ENCODE results near the gene IL12RB2.
"Not testable (repeated sequence)": the region's sequence is repeated elsewhere in the genome, so short reads cannot be mapped to it uniquely, and the experiment has no call there.

The IL12RB2 gene

DNA sequence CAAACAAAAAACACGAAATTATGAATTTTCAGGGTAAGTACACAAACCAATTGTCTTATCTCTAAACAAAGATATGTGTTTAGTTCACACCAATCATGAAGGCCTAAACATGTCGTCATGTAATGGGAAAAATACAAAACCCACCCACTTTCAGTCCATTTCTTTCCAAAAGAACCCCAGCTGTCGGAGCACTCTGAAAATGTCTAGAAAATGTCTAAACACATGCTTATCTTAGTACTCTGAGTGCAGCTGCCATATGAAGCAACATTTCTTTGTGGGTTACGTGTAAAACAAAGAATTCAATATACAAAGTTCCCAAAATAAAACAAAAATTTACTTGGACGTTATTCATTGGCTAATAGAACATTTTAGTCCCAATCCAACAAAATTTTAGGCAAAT lies 99.8 kb downstream of the IL12RB2 start:
- Histone ChIP-seq H3K4me3 (no peak overlapping the region), H3K27ac (peak overlapping the region; percentile 3 to 29)
- DNase-seq (ENCODE audit: low spot score) = no peak
- TF ChIP-seq, protein P1, sequence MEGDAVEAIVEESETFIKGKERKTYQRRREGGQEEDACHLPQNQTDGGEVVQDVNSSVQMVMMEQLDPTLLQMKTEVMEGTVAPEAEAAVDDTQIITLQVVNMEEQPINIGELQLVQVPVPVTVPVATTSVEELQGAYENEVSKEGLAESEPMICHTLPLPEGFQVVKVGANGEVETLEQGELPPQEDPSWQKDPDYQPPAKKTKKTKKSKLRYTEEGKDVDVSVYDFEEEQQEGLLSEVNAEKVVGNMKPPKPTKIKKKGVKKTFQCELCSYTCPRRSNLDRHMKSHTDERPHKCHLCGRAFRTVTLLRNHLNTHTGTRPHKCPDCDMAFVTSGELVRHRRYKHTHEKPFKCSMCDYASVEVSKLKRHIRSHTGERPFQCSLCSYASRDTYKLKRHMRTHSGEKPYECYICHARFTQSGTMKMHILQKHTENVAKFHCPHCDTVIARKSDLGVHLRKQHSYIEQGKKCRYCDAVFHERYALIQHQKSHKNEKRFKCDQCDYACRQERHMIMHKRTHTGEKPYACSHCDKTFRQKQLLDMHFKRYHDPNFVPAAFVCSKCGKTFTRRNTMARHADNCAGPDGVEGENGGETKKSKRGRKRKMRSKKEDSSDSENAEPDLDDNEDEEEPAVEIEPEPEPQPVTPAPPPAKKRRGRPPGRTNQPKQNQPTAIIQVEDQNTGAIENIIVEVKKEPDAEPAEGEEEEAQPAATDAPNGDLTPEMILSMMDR (IDR thresholded peaks at IDR 0.05) = no peak

DNA sequence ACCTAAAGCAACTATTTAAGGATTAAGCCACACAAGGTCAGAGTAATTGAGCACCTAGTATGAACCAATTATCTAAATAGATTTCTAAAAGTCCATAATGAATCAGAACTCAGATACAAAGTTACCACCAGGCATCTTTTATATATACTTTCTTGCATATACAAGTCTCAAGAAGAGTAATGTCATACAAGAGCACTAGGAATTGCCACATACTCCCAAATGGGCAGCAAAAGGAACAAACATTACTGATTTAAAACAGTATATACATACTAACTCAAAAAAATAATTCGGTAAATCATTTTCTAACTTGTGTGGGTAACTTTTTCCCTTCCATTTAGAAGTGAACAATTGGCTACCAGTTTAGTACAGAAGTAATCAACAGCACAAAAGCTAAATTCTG lies 100.5 kb downstream of the IL12RB2 start:
- TF ChIP-seq, protein P1 (IDR thresholded peaks at IDR 0.05) = no peak
- DNase-seq (ENCODE audit: low spot score) = no peak
- no peak overlapping the region for H3K4me3 ChIP-seq
- peak overlapping the region; percentile 3 to 29 for H3K27ac ChIP-seq

DNA sequence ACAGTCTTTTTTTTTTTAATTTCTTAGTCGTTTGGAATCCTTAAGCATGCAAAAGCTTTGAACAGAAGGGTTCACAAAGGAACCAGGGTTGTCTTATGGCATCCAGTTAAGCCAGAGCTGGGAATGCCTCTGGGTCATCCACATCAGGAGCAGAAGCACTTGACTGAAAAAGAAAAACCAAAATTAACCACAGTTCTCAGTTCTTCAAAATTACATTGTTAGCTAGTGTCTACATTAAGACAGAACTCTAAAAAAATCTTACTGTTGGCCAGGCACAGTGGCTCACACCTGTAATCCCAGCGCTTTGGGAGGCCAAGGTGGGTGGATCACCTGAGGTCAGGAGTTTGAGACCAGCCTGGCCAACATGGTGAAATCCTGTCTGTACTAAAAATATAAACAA lies 105.4 kb downstream of the IL12RB2 start:
- not testable (repeated sequence) for H3K4me3 ChIP-seq; DNase-seq (ENCODE audit: low spot score); H3K27ac ChIP-seq

DNA sequence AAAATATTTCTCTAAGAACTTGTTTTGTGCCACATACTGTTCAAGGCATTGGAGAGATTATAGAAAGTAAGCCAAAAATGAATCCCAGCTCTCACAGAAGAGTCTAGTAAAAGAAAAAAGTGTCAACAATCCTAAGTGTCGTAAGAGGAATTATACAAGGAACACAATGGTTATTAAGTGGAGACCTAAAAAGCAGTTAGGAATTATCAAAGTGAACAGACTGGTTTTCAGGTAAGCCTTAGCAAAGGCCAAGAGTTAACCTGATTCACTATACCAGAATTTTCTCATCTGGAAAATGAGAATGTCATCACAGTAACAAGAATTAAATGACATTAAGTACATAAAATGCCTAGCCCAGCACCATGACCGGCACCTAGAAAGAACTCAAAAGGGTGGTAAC lies 106.9 kb downstream of the IL12RB2 start:
- DNase-seq (ENCODE audit: low spot score) = no peak
- H3K4me3 ChIP-seq = no peak overlapping the region
- no peak overlapping the region for H3K27ac ChIP-seq
- TF ChIP-seq, protein P1 (IDR thresholded peaks at IDR 0.05) = no peak

DNA sequence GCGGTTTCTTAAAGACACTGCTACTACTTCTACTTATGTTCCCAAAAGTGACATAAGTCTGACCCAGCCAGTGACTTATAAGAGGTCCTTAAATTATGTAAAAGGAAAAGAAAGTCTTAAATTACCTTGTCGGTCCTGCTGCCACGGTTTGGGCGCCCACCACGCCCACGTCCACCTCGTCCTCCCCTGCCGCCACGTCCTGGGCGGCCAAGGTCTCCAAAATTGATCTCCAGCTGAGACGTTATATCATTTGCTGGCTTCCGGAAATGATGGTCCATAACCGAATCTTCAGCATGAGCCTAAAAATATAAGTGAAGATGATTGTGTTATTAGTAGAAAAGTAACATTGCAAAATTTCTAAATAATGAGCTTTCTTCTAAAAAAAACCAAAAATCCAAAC lies 107.4 kb downstream of the IL12RB2 start:
- Histone ChIP-seq H3K4me3 (no peak overlapping the region), H3K27ac (no peak overlapping the region)
- TF ChIP-seq, protein P1 (IDR thresholded peaks at IDR 0.05) = no peak
- DNase-seq (ENCODE audit: low spot score) = no peak

DNA sequence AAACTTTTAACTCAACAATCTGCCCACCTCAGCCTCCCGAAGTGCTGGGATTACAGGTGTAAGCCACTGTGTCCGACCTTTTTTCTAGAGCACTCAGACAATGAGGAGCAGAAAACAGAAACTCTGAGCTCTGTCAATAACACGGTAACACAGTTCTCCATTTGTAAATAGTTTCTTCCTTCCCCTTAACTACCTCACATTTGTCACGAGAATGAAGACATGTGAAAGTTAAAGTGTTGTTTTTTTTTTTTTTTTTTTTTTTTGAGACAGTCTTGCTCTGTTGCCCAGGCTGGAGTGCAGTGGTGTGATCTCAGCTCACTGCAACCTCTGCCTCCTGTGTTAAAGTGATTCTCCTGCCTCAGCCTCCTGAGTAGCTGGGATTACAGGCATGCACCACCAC lies 110.1 kb downstream of the IL12RB2 start:
- DNase-seq (ENCODE audit: low spot score); H3K27ac ChIP-seq; H3K4me3 ChIP-seq: not testable (repeated sequence)

DNA sequence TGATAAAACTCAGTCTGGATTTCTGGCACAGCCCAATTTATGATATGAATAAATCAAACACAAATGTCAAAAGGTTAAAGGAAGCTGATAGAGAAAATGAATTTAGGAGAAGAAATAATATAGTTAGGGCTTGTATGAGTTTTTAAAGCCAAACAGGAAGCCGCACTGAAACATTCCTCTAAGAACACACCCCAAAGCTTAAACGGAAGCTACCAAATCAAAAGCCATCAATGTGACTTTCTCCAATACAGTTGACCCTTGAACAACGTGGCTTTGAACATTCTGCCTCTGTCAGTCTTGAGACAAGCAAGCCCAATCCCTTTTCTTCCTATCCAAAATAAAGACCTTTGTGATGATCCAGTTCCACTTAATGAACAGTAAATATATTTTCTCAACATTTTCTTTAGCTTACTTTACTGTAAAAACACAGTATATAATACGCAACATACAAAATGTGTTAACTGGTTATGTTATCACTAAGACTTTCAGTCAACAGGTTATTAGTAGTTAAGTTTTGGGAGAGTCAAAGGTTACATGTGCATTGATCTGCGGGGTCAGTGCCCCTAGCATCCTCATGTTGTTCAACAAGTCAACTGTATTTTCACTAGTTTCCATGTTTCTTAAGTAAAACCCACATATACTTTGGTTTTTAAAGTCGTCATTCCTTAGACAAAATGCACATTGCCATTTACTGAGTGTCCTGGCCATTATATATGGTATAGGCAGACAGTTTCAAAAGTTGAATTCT lies 111.3 kb downstream of the IL12RB2 start:
- DNase-seq (ENCODE audit: low spot score) = no peak
- H3K27ac ChIP-seq = no peak overlapping the region
- TF ChIP-seq, protein P1 (IDR thresholded peaks at IDR 0.05) = no peak

DNA sequence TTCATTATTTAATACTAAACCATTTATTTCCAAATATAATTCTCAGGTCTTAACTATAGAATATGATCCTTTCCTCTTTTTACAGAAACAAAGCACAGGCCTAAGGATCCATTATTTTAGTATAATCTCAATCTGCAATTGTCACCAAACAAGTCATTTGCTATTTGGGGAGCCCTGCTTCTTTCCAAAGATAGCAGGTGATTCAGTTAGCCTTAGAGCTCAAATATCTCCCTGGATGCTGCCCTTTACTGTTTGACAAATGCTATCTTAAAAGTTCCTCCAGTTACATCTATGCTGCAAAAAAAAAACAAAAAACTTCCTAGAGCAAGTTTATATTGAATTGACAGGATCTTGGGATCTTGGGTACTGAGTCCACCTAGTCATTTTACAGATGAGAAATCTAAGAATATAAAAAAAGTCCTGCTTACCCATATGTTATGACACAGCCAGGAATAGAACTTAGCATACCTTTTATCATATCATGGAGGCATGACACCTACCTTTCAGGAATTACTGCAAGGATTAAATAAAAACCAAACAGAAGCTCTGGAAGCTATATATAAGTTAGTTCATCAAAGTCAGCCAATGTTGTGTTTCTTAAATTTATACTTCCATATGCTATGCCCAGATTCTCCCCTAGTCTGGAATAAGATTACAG lies 113.3 kb downstream of the IL12RB2 start:
- Histone ChIP-seq H3K27ac (no peak overlapping the region), H3K4me3 (no peak overlapping the region)
- DNase-seq (ENCODE audit: low spot score) = no peak
- TF ChIP-seq, protein P1 (IDR thresholded peaks at IDR 0.05) = no peak

More for the DNA sequence above, 111.3 kb downstream of the IL12RB2 start:
- H3K4me3 ChIP-seq = no peak overlapping the region
